SH-SY5Y (cell line): Measurements from ENCODE around the gene B3GALNT2.

Experiments used
- GATA2 ChIP-seq: IDR thresholded peaks from 2 replicates; pipeline ENCODE4 v1.6.1; 2011; ENCODE audit warnings: mild to moderate bottlenecking, low read depth, low read length
- GATA3 ChIP-seq: IDR thresholded peaks from 2 replicates; pipeline ENCODE4 v1.6.1; 2011; ENCODE audit warnings: low read depth, mild to moderate bottlenecking, low read length, moderate library complexity

Gene B3GALNT2

DNA sequence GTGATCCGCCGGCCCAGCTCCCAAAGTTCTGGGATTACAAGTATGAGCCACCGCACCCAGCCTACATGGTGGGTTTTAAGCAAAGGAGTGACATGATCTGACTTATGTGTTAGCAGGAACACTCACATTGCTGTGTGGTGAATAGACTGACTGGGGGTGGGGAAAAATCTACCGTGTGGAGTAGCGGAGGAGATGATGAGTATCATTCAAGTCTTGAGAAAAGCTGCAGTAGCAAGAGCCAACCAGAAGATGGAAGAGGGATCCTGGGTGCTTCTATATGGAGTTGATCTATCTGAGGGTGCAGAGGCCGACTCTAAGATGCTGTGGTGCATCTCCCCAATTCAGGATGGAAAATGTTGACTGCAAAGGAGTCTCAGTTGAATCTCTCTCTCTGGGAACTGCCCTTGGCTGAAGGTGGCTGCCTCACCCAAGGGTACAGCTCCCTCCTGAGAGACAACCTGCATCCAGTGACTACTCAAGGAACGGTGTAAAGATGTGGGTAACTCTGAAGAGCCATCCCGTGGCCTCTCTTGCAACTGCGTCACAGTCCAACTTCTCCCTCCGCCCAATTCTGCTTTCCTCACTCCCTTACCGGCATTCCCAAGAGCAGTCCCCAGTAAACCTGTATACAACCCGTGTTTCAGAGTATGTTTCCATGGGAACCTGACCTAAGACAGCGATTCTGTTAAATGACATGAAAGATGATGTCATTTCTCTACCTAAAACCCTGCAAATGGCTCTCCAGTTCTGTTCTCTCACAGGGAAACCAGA lies 7.4 kb upstream of the B3GALNT2 start:
- TF ChIP-seq GATA3, result no peak
- TF ChIP-seq GATA2, result no peak

DNA sequence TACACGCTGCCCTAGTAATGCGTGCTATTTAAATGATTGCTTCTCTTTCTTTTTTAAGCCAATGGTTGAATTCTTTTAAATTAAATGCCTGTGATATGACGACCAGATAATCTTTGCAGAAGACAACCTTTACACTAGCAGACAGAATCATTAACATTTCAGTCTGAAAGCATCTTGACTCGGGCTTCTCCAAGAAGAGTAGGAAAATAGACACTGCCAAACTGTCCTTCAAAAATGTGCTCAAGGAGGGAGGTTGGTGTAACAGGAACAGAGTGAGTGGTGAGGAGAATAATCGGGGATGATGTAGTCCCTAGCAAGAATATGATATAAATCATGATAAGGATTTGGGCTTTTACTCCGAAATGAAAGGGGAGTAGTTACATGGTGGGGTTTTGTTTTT lies 6.6 kb upstream of the B3GALNT2 start:
- no peak for TF ChIP-seq GATA3
- no peak for TF ChIP-seq GATA2

DNA sequence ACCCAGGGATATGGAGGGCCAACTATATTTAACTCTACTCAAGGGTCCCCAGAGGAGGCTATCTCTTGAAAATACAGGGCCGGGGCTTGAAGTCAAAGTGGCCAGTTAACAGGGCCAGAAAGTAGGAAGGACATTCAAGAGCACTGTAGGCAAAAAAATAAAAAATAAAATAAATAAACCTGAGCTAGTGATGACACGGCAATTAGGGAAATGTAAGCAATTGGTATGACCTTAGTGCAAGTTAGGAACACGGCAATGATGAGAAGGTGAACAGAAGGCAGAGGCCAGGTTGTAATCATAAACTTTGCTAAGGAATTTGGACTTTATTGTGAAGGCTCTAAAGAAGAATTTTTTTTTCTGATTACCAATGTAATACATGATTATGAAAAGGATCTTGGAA lies 3.4 kb upstream of the B3GALNT2 start:
- no peak for TF ChIP-seq GATA2

DNA sequence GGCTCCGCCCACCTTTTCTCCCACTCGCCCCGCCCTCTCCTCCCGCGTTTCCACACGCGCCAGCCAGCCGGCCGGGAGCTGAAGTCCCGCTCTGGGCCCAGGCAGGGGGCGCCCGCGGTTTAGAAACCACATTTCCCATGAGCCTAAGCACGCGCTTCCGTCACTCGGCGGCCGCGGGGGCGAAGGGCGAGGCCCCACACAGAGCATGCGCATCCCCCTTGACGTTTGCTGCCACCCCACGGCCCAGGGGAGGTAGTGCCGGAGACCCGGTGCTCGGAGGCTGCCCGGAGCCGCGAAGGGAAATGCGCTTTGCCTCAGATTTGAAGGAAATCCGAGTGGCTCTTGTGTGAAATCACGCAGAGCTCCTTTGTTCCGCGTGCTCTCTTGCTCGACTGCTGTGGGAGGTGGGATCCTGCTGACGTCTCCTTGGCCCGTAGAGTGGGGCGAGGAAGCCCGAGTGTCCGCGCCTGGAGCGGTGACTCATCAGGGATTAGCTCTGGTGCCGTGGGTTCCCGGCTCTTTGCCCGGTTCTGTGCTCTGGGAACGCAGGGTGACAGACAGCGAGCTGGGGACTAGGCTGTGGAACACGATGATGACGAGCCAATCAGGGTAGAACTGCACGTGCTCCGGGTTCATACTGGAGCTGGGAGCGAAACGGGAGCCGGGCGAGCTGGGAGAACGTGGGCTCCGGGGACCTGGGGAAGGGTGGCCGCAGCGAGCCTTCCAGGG lies 406 bp upstream of the B3GALNT2 start:
- TF ChIP-seq GATA2 (no peak), GATA3 (no peak)

DNA sequence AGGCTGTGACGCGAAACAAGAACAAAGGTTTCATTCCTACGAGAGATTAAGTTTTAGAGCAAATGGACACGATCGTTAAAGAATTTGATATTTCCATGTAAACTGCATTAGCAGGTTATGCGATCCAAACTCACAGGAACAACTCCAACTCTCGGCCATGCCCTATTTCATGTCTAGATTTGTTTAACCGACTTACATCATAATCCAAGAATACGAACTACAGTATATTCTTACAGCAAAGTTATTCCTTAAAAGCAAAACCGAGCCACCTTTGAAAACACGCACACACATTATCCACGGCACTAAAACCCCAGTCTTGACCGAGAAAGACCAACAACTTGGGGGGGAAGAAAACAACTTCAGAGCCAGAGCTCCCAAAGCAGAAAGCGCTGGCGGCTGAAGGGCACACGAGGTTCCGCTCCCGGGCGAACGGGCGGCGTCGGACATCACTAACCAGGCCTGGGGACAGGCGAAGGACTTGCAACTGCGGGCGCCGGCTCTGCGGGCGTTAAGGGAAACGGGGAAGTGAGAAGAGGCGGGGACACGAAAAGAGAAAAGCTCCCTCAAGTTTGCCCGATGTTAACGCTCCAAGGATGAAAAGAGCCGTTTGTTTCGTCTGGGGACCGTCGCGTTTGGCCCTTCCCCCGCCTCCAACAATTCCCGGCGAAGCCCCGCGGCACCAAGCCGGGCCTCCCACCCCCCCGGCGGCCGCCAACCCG lies 690 bp downstream of the B3GALNT2 start:
- no peak for TF ChIP-seq GATA3
- TF ChIP-seq GATA2, result no peak

DNA sequence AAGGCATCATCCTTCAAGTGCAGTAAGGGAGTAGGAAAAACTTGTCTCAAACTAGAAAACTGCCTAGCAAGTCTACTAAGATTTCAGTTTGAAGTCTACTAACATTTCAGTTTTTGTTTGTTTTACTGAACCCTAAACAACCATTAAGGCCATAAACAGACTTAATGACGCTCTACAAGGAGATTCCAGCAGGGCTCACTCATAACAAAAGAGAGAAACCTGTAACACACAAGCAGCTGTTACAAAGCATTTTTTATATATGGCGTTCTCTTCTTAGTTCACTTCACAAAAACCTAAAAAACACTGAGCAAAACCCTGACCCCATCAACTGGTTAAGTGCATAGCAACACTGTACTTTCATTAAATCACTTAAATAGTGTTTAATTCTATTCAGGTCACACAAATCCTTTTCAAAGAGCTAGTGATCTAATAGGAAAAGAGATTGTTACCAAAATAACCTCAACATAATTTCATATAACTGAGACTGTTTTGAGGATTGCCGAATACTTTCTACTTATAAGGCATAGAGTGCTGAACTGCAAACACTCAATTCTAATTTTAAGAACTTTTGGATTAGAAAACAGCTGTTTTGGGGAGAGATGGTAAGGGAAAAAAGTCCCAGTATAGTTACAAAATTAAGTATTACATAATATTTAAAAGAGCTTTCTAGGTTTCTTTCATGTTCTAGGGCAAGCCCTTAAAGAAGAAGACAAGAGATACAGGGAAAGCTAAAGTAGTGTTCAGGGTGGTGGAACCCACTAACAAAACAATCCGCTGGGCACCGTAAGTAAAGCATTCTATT lies 1.4 kb downstream of the B3GALNT2 start:
- no peak for TF ChIP-seq GATA2
- TF ChIP-seq GATA3, result no peak

DNA sequence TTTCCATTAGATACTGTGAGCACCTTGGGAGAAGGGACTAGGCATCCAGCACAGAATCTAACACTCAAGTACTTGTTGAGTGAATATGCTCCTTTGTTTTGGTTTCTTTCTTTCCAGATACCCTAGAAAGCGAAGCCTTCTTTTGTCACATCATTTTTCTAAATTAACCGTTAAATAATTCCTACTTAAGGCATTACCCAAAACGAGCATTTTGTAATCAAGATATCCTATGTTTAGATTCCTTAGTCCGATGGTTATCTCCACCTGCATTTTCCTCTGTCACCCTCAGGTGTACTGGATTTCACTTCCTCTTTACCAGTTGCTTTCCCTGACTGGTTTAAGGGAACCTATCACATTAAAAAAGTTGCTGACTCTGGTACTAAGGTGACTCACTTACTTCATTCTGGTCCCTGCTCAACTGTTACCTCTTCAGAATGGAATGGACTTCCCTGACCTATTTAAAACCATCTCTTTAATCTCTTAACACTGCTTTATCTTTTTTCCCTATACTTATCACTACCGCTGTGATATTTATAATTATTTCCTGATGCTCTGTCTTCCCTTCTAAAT lies 3.2 kb downstream of the B3GALNT2 start:
- TF ChIP-seq GATA3 (no peak), GATA2 (no peak)

DNA sequence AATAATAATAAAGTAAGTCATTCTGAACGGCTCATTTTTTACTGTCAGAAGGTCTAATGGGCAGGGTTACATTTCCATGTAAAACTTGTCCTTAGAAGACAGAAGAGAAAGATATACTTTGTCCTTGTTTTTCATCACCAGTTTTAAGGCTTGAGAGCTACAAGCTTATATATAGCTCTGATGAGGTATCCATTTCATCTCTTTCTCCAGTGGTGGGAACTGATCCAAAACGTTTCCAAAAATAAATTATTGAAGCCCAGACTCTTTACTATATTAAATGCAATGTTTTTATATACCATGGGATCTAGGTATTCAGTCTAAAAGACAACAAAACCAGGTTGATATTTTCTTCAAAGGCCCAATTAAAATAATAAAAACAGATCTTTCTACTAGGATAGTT lies 8.7 kb downstream of the B3GALNT2 start:
- TF ChIP-seq GATA3, result no peak
- TF ChIP-seq GATA2, result no peak

DNA sequence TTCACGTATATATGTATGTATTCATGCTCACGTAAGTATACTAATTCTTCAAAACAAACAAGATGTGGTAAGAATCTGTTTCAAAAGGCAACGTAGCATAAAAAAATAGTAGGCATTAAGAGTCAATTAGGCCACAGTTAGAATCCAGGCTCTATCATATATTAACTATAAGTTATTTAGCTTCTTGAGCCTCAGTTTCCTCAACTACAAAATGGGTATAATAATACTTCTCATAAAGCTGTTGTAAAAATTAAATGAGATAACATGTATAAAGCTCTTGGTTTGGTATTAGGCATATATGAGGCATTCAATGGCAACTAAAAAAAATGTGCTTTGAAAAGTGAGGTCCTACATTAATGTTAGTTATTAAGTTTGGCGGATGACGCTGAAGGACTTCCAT lies 9.2 kb downstream of the B3GALNT2 start:
- no peak for TF ChIP-seq GATA2
- TF ChIP-seq GATA3, result no peak

DNA sequence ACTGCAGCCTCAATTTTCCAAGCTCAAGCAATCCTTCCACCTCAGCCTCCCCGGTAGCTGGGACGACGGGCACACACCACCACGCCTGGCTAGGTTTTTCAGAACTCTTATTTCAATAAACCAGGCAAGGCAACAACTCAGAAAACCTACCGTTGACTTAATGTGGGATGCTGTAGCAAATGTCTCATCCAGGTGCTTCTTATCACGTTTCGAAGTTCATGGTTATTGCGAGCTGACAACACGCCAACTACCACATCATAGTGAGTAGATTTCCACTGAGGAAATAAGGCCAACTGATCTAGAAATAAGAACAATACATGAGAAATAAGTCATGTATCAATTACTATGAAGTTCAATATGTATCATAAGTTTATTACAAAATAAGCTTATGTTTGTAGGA lies 9.7 kb downstream of the B3GALNT2 start:
- TF ChIP-seq GATA2, result no peak
- no peak for TF ChIP-seq GATA3

DNA sequence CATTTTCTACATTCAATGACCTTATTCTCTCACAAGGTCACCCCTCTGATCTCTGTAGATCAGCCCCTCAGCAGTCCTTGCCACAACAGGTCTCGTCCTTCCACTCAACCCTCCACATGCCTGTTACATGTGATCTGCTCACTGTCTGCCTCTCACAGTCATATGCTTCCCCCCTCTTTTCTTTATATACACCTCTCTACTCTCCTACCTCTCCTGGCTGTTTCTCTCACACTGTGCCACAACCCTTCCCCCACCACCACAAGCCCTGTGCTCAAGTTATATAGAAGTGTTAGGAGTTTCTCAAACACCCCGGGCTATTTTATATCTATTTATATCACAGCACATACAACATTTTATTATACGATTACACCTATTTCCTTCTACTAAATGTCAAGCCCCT lies 12.6 kb downstream of the B3GALNT2 start:
- TF ChIP-seq GATA3, result no peak
- TF ChIP-seq GATA2, result no peak

DNA sequence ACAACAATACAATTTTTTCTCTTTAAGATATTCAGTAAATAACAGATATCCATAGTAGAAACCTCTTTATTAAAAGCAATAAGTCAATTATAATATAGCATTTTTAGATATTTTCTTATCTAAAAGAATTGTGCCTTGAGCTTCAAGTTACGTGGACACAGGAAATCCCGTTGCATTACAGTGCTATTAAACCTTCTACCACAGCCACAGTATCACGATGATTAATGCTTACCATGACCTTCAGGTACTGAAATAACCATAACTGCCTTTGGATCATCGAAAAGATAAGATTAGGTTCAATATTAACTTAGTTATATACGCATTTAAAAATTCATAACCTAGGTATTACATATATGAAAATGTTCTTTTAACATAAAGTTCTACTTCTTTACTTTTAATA lies 17.9 kb downstream of the B3GALNT2 start:
- TF ChIP-seq GATA3, result no peak
- TF ChIP-seq GATA2, result no peak

DNA sequence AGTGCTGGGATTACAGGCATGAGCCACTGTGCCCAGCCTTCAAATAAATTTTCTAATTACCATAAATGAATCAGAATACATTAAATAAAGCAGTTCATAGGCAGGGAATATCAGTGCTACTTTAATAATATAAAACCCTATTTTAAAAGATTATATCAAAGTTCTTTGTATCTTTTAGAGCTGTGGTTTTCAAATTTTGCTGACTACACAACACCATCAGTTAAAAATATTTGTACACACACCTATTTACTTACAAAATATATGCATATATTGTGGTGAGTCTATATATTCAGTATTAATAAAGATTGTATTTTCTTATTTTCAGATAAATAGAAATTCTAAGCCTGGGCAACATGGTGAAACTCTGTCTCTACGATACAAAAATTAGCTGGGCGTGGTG lies 18.7 kb downstream of the B3GALNT2 start:
- no peak for TF ChIP-seq GATA3
- no peak for TF ChIP-seq GATA2

DNA sequence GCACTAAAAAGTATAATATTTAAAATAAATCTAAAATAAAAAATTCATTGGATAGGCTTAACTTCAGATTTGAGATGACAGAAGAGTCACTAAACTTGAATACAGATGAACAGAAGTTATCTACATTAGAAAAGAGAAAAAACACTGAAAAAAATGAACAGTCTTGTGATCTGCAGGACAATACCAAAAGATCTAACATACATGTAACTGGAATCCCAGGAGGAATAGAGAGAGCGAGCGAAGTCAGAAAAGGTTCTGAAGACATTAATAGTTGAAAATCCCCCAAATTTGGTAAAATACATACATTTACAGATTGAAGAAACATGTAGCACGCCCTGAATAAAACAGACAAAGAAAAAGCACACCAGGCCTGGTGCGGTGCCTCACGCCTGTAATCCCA lies 21.2 kb downstream of the B3GALNT2 start:
- no peak for TF ChIP-seq GATA3
- TF ChIP-seq GATA2, result no peak

DNA sequence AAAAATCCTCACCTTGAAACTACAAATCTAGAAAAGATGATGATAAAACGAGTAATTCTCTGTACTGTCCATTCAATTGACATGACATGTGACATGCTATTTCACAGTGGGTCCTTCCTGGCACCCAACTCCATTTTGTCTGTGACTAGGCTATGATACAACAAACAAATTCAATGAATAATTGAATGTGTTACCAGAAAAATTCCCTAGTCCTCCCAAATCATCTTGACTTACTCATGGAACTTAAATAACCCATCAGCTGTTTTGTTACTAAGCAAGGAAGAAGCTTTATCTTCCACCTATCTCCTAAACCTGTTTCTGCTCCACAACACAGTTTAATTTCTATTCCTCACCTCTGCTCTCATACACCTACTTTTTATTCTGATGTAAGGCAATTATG lies 30.4 kb downstream of the B3GALNT2 start:
- no peak for TF ChIP-seq GATA2
